OCI-LY1 (cell line): ENCODE measurements around the gene RMDN3.

ENCODE experiments used
- H2AFZ ChIP-seq: fragments of 200-600 bp; sonication (generic), shearing (Covaris generic); 2 replicates; pipeline ENCODE4 v1.6.0; 2014; ENCODE audit warnings: antibody characterized with exemption, mild to moderate bottlenecking, low read length
- H3F3A ChIP-seq: fragments of 200-600 bp; sonication (generic), shearing (Covaris generic); 2 replicates; pipeline ENCODE4 v1.6.0; 2014; ENCODE audit warnings: mild to moderate bottlenecking, antibody characterized with exemption, low read length, moderate library complexity; ENCODE audit not compliant: insufficient read depth
- H3K27ac ChIP-seq: fragments of 200-600 bp; sonication (generic); 2 replicates; pipeline ENCODE4 v1.5.1; 2014; ENCODE audit warnings: low read length, mixed run types, mild to moderate bottlenecking, low read depth; ENCODE audit not compliant: poor library complexity, severe bottlenecking
- H3K27me3 ChIP-seq: fragments of 200-600 bp; sonication (generic); 2 replicates; pipeline ENCODE4 v1.6.0; 2014; ENCODE audit warnings: antibody characterized with exemption, mild to moderate bottlenecking, low read length, moderate library complexity; ENCODE audit not compliant: insufficient read depth
- H3K36me3 ChIP-seq: fragments of 200-600 bp; sonication (generic); 2 replicates; pipeline ENCODE4 v1.6.1; 2014; ENCODE audit warnings: mild to moderate bottlenecking, antibody characterized with exemption, low read length, moderate library complexity, mixed read lengths; ENCODE audit not compliant: insufficient read depth
- H3K4me1 ChIP-seq: fragments of 200-600 bp; sonication (generic); 2 replicates; pipeline ENCODE4 v1.5.1; 2014; ENCODE audit warnings: mild to moderate bottlenecking, low read length, moderate library complexity; ENCODE audit not compliant: insufficient read depth, severe bottlenecking
- H3K4me2 ChIP-seq: fragments of 200-600 bp; sonication (generic), shearing (Covaris generic); 2 replicates; pipeline ENCODE4 v1.6.1; 2014; ENCODE audit warnings: low read length
- H3K4me3 ChIP-seq: fragments of 200-600 bp; sonication (generic); 2 replicates; pipeline ENCODE4 v1.5.1; 2014; ENCODE audit warnings: low read length, low read depth, mild to moderate bottlenecking, mixed read lengths; ENCODE audit not compliant: poor library complexity, severe bottlenecking
- H3K79me2 ChIP-seq: fragments of 200-600 bp; shearing (Covaris generic); 2 replicates; pipeline ENCODE4 v1.6.1; 2016; ENCODE audit warnings: mixed run types, low read length, mixed read lengths; ENCODE audit not compliant: insufficient read depth
- H3K9ac ChIP-seq: fragments of 200-600 bp; sonication (generic), shearing (Covaris generic); 2 replicates; pipeline ENCODE4 v1.6.1; 2014; ENCODE audit warnings: mild to moderate bottlenecking, low read length, mixed read lengths
- H3K9me2 ChIP-seq: fragments of 200-600 bp; sonication (generic), shearing (Covaris generic); 2 replicates; pipeline ENCODE4 v1.6.1; 2014; ENCODE audit warnings: low read depth, mild to moderate bottlenecking, low read length, mixed read lengths
- H3K9me3 ChIP-seq: fragments of 200-600 bp; shearing (Covaris generic); 2 replicates; pipeline ENCODE4 v1.6.1; 2014; ENCODE audit warnings: low read length, mixed read lengths
- H4K20me1 ChIP-seq: fragments of 200-600 bp; sonication (generic), shearing (Covaris generic); 2 replicates; pipeline ENCODE4 v1.6.0; 2016; ENCODE audit warnings: mild to moderate bottlenecking, low read length; ENCODE audit not compliant: insufficient read depth
- CTCF ChIP-seq: fragments of 200-600 bp; sonication (generic), shearing (Covaris generic); IDR thresholded peaks from 2 replicates; pipeline ENCODE4 v1.5.1; 2017; ENCODE audit warnings: mild to moderate bottlenecking, antibody characterized with exemption, low read length, moderate library complexity, mixed read lengths
- EZH2 ChIP-seq: fragments of 200-600 bp; sonication (generic), shearing (Covaris generic); IDR thresholded peaks from 2 replicates; pipeline ENCODE4 v1.8.0; 2017; ENCODE audit warnings: borderline replicate concordance, mixed run types, mild to moderate bottlenecking, antibody characterized with exemption, low read length, moderate library complexity, mixed read lengths

RMDN3 gene

DNA sequence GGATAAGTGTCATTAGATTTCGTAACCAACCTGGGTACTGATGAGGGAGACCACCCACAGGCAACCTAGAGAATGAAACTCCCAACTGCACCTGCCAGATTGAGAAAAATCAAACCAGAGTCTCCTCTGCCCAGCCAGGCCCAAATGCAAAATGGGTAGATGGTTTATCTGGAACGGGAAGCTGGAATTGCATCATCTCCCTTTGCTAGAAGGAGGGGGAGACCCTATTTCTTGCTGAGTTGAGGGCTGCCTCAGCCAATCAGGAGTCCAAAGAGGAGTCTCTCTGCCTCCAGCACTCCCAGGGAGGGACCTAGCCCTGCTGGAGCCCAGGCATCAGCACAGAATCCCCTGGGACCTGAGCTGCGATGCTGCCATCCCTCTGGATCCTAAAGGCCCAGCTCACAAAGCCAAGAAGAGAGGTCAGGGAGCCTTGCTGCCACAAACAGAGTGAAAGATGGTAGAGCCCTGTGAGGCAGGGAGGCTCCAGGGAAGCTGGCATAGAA, 8.1 kb downstream of the RMDN3 start:
- H4K20me1 ChIP-seq: no peaks in the 10 kb centered on the region
- H3K9me2 ChIP-seq: no peaks in the 10 kb centered on the region
- no peak overlapping the region for H2AFZ ChIP-seq
- no peak overlapping the region for H3K9ac ChIP-seq
- TF ChIP-seq EZH2 (no peak), CTCF (no peak)
- H3F3A ChIP-seq: no peaks in the 10 kb centered on the region
- no peak overlapping the region for H3K4me2 ChIP-seq
- H3K9me3 ChIP-seq: no peaks in the 10 kb centered on the region
- H3K4me3 ChIP-seq: no peak overlapping the region
- H3K27ac ChIP-seq: no peak overlapping the region
- H3K79me2 ChIP-seq: 0 out of 2 replicates have a peak, but pooled peaks cover under 1% of the 10 kb centered on the region
- no peaks in the 10 kb centered on the region for H3K4me1 ChIP-seq
- no peaks in the 10 kb centered on the region for H3K27me3 ChIP-seq
- H3K36me3 ChIP-seq: peaks cover 81% of the 10 kb centered on the region

- no peak overlapping the region for H3K4me3 ChIP-seq
- no peaks in the 10 kb centered on the region for H3K27me3 ChIP-seq
- H3K9me3 ChIP-seq: no peaks in the 10 kb centered on the region
- no peaks in the 10 kb centered on the region for H3F3A ChIP-seq
- H2AFZ ChIP-seq: no peak overlapping the region
- H3K9me2 ChIP-seq: no peaks in the 10 kb centered on the region
- no peak overlapping the region for H3K27ac ChIP-seq
- H3K79me2 ChIP-seq: no peaks in the 10 kb centered on the region
- H3K4me2 ChIP-seq: no peak overlapping the region
- peaks cover 83% of the 10 kb centered on the region for H3K36me3 ChIP-seq
- H3K4me1 ChIP-seq: no peaks in the 10 kb centered on the region
- TF ChIP-seq CTCF (no peak), EZH2 (no peak)
- H3K9ac ChIP-seq: no peak overlapping the region
- no peaks in the 10 kb centered on the region for H4K20me1 ChIP-seq
Measured at GRCh38 chr15:40744815-40745152, 10.3 kb downstream of the RMDN3 start.

DNA sequence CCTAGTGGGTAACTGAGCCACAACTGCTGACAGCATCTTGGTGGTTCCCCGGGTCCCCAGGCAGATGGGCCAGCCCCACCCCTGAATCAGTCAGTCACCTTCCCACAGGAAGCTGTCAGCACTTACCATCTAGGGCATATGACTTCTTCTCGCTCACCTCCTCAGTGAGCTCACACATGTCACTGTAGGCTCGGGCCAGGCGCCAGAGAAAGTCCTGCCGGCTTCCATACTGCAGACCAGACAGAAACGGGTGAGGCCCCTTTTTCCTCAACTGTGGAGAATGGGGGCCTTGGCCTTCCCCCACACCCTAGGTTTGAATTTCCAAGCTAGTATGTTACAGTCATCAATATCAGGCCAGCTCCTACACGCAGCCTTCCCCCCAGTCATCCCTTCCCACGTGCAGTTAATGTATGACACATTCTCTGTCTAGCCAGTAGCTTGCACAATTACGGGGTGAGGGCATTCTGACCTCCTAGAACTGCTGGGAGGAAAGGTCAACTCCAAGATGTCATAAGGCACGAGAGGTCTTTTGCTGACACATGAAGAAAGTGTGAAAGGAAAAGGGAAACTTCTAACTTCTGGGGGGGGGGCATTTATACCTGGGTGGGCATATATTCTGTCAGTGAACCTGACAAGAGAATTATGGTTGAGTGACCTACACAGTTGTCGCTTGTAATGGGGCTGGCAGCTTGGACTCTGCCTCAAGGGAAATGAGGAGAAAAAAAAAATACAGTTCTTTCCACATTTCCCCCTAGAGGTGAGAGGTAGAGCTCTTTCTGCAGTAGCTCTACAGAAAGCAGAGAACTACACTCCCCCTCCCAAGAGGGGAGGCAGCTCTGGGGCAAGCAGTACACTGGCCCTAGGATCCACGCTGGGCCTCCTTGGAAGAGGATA, 10.9 kb downstream of the RMDN3 start:
- no peaks in the 10 kb centered on the region for H3K9me2 ChIP-seq
- no peaks in the 10 kb centered on the region for H3K9me3 ChIP-seq
- no peak overlapping the region for H2AFZ ChIP-seq
- no peak overlapping the region for H3K4me3 ChIP-seq
- H3K4me2 ChIP-seq: no peak overlapping the region
- H3K79me2 ChIP-seq: no peaks in the 10 kb centered on the region
- no peaks in the 10 kb centered on the region for H3K27me3 ChIP-seq
- no peaks in the 10 kb centered on the region for H4K20me1 ChIP-seq
- no peaks in the 10 kb centered on the region for H3K4me1 ChIP-seq
- TF ChIP-seq CTCF (no peak), EZH2 (no peak)
- H3K27ac ChIP-seq: no peak overlapping the region
- H3K36me3 ChIP-seq: peaks cover 83% of the 10 kb centered on the region
- H3F3A ChIP-seq: no peaks in the 10 kb centered on the region
- no peak overlapping the region for H3K9ac ChIP-seq
